Karpas-422 (cell line): Measurements from ENCODE around the gene PLCB1. TPM values are rescaled to one million over a fixed set of nuclear protein-coding genes. Genes with fewer than 3 reads are reported as not detected.
"Not testable (repeated sequence)": the region's sequence is repeated elsewhere in the genome, so short reads cannot be mapped to it uniquely, and the experiment has no call there.

Experiments
- DNase-seq: peaks from one replicate; pipeline ENCODE4 v3.0.0-alpha.2; 2015
- H2AFZ ChIP-seq: fragments of 200-600 bp; sonication (generic); 2 replicates; pipeline ENCODE4 v1.6.1; 2014; ENCODE audit warnings: antibody characterized with exemption, low read length, mixed read lengths
- H3K27ac ChIP-seq: fragments of 200-600 bp; sonication (generic); 2 replicates; pipeline ENCODE4 v1.5.1; 2014; ENCODE audit warnings: mild to moderate bottlenecking, low read length, moderate library complexity
- H3K27me3 ChIP-seq: fragments of 200-600 bp; sonication (generic); 2 replicates; pipeline ENCODE4 v1.6.1; 2014; ENCODE audit warnings: low read length, mixed read lengths
- H3K36me3 ChIP-seq: fragments of 200-600 bp; sonication (generic); 2 replicates; pipeline ENCODE4 v1.6.1; 2014; ENCODE audit warnings: low read length, mixed read lengths; ENCODE audit not compliant: insufficient read depth
- H3K4me1 ChIP-seq: fragments of 200-600 bp; sonication (generic); 2 replicates; pipeline ENCODE4 v1.6.1; 2014; ENCODE audit warnings: mild to moderate bottlenecking, low read length, mixed read lengths
- H3K4me2 ChIP-seq: fragments of 200-600 bp; sonication (generic); 2 replicates; pipeline ENCODE4 v1.6.1; 2014; ENCODE audit warnings: low read length, low read depth, mild to moderate bottlenecking; ENCODE audit not compliant: poor library complexity, severe bottlenecking
- H3K4me3 ChIP-seq: fragments of 200-600 bp; sonication (generic); 2 replicates; pipeline ENCODE4 v1.5.1; 2014; ENCODE audit warnings: mild to moderate bottlenecking, antibody characterized with exemption, low read length, mixed read lengths
- H3K79me2 ChIP-seq: fragments of 200-600 bp; sonication (generic); 2 replicates; pipeline ENCODE4 v1.6.1; 2014; ENCODE audit warnings: mild to moderate bottlenecking, low read length, mixed read lengths
- H3K9ac ChIP-seq: fragments of 200-600 bp; sonication (generic); 2 replicates; pipeline ENCODE4 v1.6.0; 2014; ENCODE audit warnings: low read length
- H3K9me2 ChIP-seq: fragments of 200-600 bp; sonication (generic), shearing (Covaris generic); replicated peaks from 2 replicates; pipeline ENCODE4 v1.6.0; 2014; ENCODE audit warnings: mild to moderate bottlenecking, low read length, moderate library complexity; ENCODE audit not compliant: insufficient read depth
- H3K9me3 ChIP-seq: fragments of 300-700, 200-600 bp; sonication (generic); 2 replicates; pipeline ENCODE4 v1.6.1; 2014; ENCODE audit warnings: low read length, mixed read lengths
- H4K20me1 ChIP-seq: fragments of 200-600 bp; sonication (generic); 2 replicates; pipeline ENCODE4 v1.6.1; 2014; ENCODE audit warnings: mild to moderate bottlenecking, antibody characterized with exemption, low read length, low read depth; ENCODE audit not compliant: insufficient read depth
- total RNA-seq: library from RNA; depleted of rRNA; stranded (reverse); fragments of >200 nt; shearing (Covaris generic); gene quantifications from 2 replicates; pipeline ENCODE4 v1.2.3, GENCODE V29; 2014; ENCODE audit warnings: low replicate concordance

PLCB1 gene
- total RNA-seq, 1 experiment from 2014 or later: 0.82 TPM

- no peaks in the 10 kb centered on the region for H3K9me2 ChIP-seq
- H3K27me3 ChIP-seq: no peaks in the 10 kb centered on the region
- no peaks in the 10 kb centered on the region for H3K36me3 ChIP-seq
- DNase-seq: no peak
- H3K4me3 ChIP-seq: no peak overlapping the region
- H3K79me2 ChIP-seq: no peaks in the 10 kb centered on the region
- H3K9ac ChIP-seq: no peak overlapping the region
- no peak overlapping the region for H3K4me2 ChIP-seq
- H3K27ac ChIP-seq: no peak overlapping the region
- H3K9me3 ChIP-seq: no peaks in the 10 kb centered on the region
- no peaks in the 10 kb centered on the region for H3K4me1 ChIP-seq
- H4K20me1 ChIP-seq: no peaks in the 10 kb centered on the region
- H2AFZ ChIP-seq: no peak overlapping the region
Measured at GRCh38 chr20:8335495-8336195, 203.6 kb downstream of the PLCB1 start.

- Histone ChIP-seq H4K20me1 (no peaks in the 10 kb centered on the region), H2AFZ (no peak overlapping the region), H3K9me3 (no peaks in the 10 kb centered on the region), H3K9me2 (no peaks in the 10 kb centered on the region), H3K4me2 (no peak overlapping the region), H3K27ac (no peak overlapping the region), H3K27me3 (no peaks in the 10 kb centered on the region), H3K36me3 (no peaks in the 10 kb centered on the region), H3K9ac (no peak overlapping the region), H3K79me2 (no peaks in the 10 kb centered on the region), H3K4me1 (no peaks in the 10 kb centered on the region), H3K4me3 (no peak overlapping the region)
- no peak for DNase-seq
Measured at GRCh38 chr20:8339349-8339748, 207.3 kb downstream of the PLCB1 start.

GRCh38 chr20:8342391-8342790 is 210.3 kb downstream of the PLCB1 start:
- H2AFZ ChIP-seq: no peak overlapping the region
- no peak overlapping the region for H3K9ac ChIP-seq
- H3K9me3 ChIP-seq: no peaks in the 10 kb centered on the region
- H3K4me2 ChIP-seq: no peak overlapping the region
- no peaks in the 10 kb centered on the region for H4K20me1 ChIP-seq
- H3K27ac ChIP-seq: no peak overlapping the region
- no peak overlapping the region for H3K4me3 ChIP-seq
- no peaks in the 10 kb centered on the region for H3K79me2 ChIP-seq
- H3K9me2 ChIP-seq: no peaks in the 10 kb centered on the region
- no peaks in the 10 kb centered on the region for H3K27me3 ChIP-seq
- no peak for DNase-seq
- H3K36me3 ChIP-seq: no peaks in the 10 kb centered on the region
- no peaks in the 10 kb centered on the region for H3K4me1 ChIP-seq

GRCh38 chr20:8344106-8344505 is 212.0 kb downstream of the PLCB1 start:
- Histone ChIP-seq H3K79me2 (no peaks in the 10 kb centered on the region), H3K4me3 (no peak overlapping the region), H3K4me2 (no peak overlapping the region), H3K36me3 (no peaks in the 10 kb centered on the region), H3K27me3 (no peaks in the 10 kb centered on the region), H3K9me3 (no peaks in the 10 kb centered on the region), H3K27ac (no peak overlapping the region), H2AFZ (no peak overlapping the region), H3K4me1 (no peaks in the 10 kb centered on the region), H3K9ac (no peak overlapping the region), H3K9me2 (no peaks in the 10 kb centered on the region), H4K20me1 (no peaks in the 10 kb centered on the region)
- DNase-seq: no peak

- Histone ChIP-seq H3K9ac (no peak overlapping the region), H3K9me3 (no peaks in the 10 kb centered on the region), H3K4me2 (no peak overlapping the region), H3K27me3 (no peaks in the 10 kb centered on the region), H2AFZ (no peak overlapping the region), H4K20me1 (no peaks in the 10 kb centered on the region), H3K4me3 (no peak overlapping the region), H3K79me2 (no peaks in the 10 kb centered on the region), H3K27ac (no peak overlapping the region), H3K4me1 (no peaks in the 10 kb centered on the region), H3K9me2 (no peaks in the 10 kb centered on the region), H3K36me3 (no peaks in the 10 kb centered on the region)
- no peak for DNase-seq
Measured at GRCh38 chr20:8344631-8345030, 212.6 kb downstream of the PLCB1 start.

- no peaks in the 10 kb centered on the region for H4K20me1 ChIP-seq
- no peaks in the 10 kb centered on the region for H3K9me3 ChIP-seq
- no peak for DNase-seq
- no peaks in the 10 kb centered on the region for H3K79me2 ChIP-seq
- no peaks in the 10 kb centered on the region for H3K4me1 ChIP-seq
- no peak overlapping the region for H3K4me2 ChIP-seq
- no peaks in the 10 kb centered on the region for H3K9me2 ChIP-seq
- no peaks in the 10 kb centered on the region for H3K36me3 ChIP-seq
- H3K4me3 ChIP-seq: no peak overlapping the region
- no peak overlapping the region for H2AFZ ChIP-seq
- no peaks in the 10 kb centered on the region for H3K27me3 ChIP-seq
- H3K9ac ChIP-seq: no peak overlapping the region
- H3K27ac ChIP-seq: no peak overlapping the region
Measured at GRCh38 chr20:8346700-8347270, 214.7 kb downstream of the PLCB1 start.

- not testable (repeated sequence) for H4K20me1 ChIP-seq, H3K79me2 ChIP-seq, H3K4me1 ChIP-seq, H3K27ac ChIP-seq, H3K9ac ChIP-seq, H2AFZ ChIP-seq, H3K4me3 ChIP-seq, H3K9me3 ChIP-seq, H3K36me3 ChIP-seq, H3K27me3 ChIP-seq, H3K9me2 ChIP-seq, DNase-seq, H3K4me2 ChIP-seq
Measured at GRCh38 chr20:8350225-8350624, 218.2 kb downstream of the PLCB1 start.

GRCh38 chr20:8352486-8352885 is 220.4 kb downstream of the PLCB1 start:
- no peak for DNase-seq
- Histone ChIP-seq H3K9me2 (no peaks in the 10 kb centered on the region), H4K20me1 (no peaks in the 10 kb centered on the region), H3K4me3 (no peak overlapping the region), H3K27me3 (no peaks in the 10 kb centered on the region), H2AFZ (no peak overlapping the region), H3K4me1 (no peaks in the 10 kb centered on the region), H3K27ac (no peak overlapping the region), H3K9ac (no peak overlapping the region), H3K9me3 (no peaks in the 10 kb centered on the region), H3K36me3 (no peaks in the 10 kb centered on the region), H3K79me2 (no peaks in the 10 kb centered on the region), H3K4me2 (no peak overlapping the region)
